ENCODE results near the gene FURIN.

DNA sequence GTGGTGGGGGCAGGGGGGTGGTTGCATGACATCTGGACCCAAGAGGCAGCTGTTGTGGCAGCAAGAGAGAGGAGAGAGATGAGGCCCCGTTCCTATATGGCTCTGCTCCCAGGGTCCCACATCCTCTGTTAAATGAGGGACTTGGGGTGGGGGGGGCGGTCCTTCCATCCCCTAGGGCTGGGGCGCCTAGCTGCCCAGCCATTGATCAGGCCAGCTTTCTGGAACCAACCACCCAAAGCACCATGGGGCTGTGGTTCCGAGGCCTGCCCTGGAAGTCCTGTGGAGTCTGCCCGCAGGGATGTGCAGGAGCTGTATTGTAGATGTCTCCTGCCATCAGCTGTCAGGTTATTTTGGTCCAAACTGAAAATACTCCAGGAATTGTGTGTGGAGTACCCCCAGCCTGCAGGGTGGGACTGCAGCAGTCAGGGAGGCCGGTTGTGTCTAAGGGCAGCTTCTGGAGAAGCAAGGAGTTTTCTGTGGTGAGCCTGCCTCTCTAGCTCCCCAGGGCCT, 5.2 kb downstream of the FURIN start:
- TF ChIP-seq, protein P1, sequence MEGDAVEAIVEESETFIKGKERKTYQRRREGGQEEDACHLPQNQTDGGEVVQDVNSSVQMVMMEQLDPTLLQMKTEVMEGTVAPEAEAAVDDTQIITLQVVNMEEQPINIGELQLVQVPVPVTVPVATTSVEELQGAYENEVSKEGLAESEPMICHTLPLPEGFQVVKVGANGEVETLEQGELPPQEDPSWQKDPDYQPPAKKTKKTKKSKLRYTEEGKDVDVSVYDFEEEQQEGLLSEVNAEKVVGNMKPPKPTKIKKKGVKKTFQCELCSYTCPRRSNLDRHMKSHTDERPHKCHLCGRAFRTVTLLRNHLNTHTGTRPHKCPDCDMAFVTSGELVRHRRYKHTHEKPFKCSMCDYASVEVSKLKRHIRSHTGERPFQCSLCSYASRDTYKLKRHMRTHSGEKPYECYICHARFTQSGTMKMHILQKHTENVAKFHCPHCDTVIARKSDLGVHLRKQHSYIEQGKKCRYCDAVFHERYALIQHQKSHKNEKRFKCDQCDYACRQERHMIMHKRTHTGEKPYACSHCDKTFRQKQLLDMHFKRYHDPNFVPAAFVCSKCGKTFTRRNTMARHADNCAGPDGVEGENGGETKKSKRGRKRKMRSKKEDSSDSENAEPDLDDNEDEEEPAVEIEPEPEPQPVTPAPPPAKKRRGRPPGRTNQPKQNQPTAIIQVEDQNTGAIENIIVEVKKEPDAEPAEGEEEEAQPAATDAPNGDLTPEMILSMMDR (IDR thresholded peaks at IDR 0.05), result no peak
- TF ChIP-seq, protein P2, sequence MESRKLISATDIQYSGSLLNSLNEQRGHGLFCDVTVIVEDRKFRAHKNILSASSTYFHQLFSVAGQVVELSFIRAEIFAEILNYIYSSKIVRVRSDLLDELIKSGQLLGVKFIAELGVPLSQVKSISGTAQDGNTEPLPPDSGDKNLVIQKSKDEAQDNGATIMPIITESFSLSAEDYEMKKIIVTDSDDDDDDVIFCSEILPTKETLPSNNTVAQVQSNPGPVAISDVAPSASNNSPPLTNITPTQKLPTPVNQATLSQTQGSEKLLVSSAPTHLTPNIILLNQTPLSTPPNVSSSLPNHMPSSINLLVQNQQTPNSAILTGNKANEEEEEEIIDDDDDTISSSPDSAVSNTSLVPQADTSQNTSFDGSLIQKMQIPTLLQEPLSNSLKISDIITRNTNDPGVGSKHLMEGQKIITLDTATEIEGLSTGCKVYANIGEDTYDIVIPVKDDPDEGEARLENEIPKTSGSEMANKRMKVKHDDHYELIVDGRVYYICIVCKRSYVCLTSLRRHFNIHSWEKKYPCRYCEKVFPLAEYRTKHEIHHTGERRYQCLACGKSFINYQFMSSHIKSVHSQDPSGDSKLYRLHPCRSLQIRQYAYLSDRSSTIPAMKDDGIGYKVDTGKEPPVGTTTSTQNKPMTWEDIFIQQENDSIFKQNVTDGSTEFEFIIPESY (IDR thresholded peaks at IDR 0.05; ENCODE audit: borderline replicate concordance, low read depth), result no peak
- no peak for TF ChIP-seq EP300 (IDR thresholded peaks at IDR 0.05; ENCODE audit: borderline replicate concordance in 1 of 2, low read depth in 1 of 2, low read length in 1 of 2)
- TF ChIP-seq POLR2AphosphoS5 (IDR thresholded peaks at IDR 0.05; ENCODE audit: low read depth, low read length), result no peak
- TF ChIP-seq, protein P3, sequence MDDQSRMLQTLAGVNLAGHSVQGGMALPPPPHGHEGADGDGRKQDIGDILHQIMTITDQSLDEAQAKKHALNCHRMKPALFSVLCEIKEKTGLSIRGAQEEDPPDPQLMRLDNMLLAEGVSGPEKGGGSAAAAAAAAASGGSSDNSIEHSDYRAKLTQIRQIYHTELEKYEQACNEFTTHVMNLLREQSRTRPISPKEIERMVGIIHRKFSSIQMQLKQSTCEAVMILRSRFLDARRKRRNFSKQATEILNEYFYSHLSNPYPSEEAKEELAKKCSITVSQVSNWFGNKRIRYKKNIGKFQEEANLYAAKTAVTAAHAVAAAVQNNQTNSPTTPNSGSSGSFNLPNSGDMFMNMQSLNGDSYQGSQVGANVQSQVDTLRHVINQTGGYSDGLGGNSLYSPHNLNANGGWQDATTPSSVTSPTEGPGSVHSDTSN (IDR thresholded peaks at IDR 0.05), result no peak
- TF ChIP-seq RFX5 (IDR thresholded peaks at IDR 0.05; ENCODE audit: low read length), result no peak
- TF ChIP-seq EZH2phosphoT487 (IDR thresholded peaks at IDR 0.05; ENCODE audit: borderline replicate concordance, low read depth), result no peak
- no peak for TF ChIP-seq RAD21 (IDR thresholded peaks at IDR 0.05; ENCODE audit: low read length)
- no peak for TF ChIP-seq JUND (IDR thresholded peaks at IDR 0.05)
- no peak for TF ChIP-seq GABPA (IDR thresholded peaks at IDR 0.05; ENCODE audit: low read depth)
- TF ChIP-seq TAF1 (IDR thresholded peaks at IDR 0.05; ENCODE audit: borderline replicate concordance, low read depth, low read length), result no peak
